ENCODE results near the gene LMLN.

Gene LMLN

DNA sequence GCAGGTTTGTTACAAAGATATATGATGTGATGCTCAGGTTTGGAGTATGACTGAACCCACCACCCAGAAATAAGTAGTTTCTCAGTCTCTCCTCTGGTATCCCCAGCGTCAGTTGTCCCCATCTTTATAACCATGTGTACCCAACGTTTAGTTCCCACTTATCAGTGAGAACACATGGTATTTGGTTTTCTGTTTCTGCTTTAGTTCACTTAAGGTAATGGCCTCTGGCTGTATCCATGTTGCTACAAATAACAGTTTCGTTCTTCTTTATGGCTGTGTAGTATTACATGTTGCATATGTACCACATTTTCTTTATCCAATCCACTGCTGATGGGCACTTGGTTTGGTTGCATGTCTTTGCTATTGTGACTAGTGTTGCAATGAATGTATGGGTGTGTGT lies 132.3 kb downstream of the LMLN start:
- TF ChIP-seq, protein P1, sequence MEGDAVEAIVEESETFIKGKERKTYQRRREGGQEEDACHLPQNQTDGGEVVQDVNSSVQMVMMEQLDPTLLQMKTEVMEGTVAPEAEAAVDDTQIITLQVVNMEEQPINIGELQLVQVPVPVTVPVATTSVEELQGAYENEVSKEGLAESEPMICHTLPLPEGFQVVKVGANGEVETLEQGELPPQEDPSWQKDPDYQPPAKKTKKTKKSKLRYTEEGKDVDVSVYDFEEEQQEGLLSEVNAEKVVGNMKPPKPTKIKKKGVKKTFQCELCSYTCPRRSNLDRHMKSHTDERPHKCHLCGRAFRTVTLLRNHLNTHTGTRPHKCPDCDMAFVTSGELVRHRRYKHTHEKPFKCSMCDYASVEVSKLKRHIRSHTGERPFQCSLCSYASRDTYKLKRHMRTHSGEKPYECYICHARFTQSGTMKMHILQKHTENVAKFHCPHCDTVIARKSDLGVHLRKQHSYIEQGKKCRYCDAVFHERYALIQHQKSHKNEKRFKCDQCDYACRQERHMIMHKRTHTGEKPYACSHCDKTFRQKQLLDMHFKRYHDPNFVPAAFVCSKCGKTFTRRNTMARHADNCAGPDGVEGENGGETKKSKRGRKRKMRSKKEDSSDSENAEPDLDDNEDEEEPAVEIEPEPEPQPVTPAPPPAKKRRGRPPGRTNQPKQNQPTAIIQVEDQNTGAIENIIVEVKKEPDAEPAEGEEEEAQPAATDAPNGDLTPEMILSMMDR (IDR thresholded peaks at IDR 0.05; ENCODE audit: insufficient read depth, low read length, poor library complexity, severe bottlenecking): no peak
- H3K4me3 ChIP-seq (replicated peaks; ENCODE audit: low read depth, low read length): no peak overlapping the region
- no peaks in the 10 kb centered on the region for H3K36me3 ChIP-seq (ENCODE audit: control insufficient read depth, insufficient read depth, low read length)
- DNase-seq (ENCODE audit: extremely low read depth, insufficient read length): no peak
- no peaks in the 10 kb centered on the region; the same call in 1 of the 2 replicates for H3K27me3 ChIP-seq (replicated peaks; ENCODE audit: control insufficient read depth, insufficient read depth, low read length)

DNA sequence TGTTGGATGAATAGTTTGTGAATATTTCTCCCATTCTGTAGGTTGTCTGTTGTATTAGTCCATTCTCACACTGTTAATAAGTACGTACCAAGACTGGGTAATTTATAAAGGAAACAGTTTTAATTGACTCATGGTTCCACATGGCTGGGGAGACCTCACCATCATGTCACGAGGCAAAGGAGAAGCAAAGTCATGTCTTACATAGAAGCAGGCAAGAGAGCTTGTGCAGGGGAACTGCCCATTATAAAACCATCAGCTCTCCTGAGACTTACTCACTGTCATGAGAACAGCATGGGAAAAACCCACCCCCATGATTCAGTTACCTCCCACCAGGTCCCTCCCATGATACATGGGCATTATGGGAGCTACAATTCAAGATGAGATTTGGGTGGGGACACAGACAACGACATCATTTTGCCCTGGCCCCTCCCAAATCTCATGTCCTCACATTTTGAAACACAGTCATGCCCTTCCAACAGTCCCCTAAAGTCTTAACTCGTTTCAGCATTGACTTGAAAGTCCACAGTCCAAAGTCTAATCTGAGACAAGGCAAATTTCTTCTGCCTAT lies 133.2 kb downstream of the LMLN start:
- Histone ChIP-seq H3K36me3 (ENCODE audit: control insufficient read depth, insufficient read depth, low read length) (no peaks in the 10 kb centered on the region), H3K4me3 (replicated peaks; ENCODE audit: low read depth, low read length) (no peak overlapping the region), H3K27me3 (replicated peaks; ENCODE audit: control insufficient read depth, insufficient read depth, low read length) (no peaks in the 10 kb centered on the region)
- TF ChIP-seq, protein P1 (IDR thresholded peaks at IDR 0.05; ENCODE audit: insufficient read depth, low read length, poor library complexity, severe bottlenecking): no peak
- DNase-seq (ENCODE audit: extremely low read depth, insufficient read length): no peak

All from GM06990 (cell line).